Naive thymus-derived CD8-positive, alpha-beta T cell (primary cell): ENCODE results near the gene MNX1. TPM values are rescaled to one million over a fixed set of nuclear protein-coding genes. Genes with fewer than 3 reads are reported as not detected.

ENCODE experiments used
- ATAC-seq, 2 donors: fragments of 150-1000 bp; cut with Tn5 transposase in 1 of 2; sonication (Bioruptor Pico), chemical (Tn5 transposase) in 1 of 2; 1 replicate in 1 of 2; 2 replicates in 1 of 2; pipeline ENCODE4 v1.10.0; 2021; ENCODE audit warnings: mild to moderate bottlenecking in 2 of 2, moderate library complexity in 2 of 2
- POLR2A ChIA-PET: fragments of 350-600 bp; sonication (Branson Sonifier 250); formaldehyde crosslinking; loops from one replicate; lab custom pipeline; 2021; ENCODE audit warnings: antibody characterized with exemption; lab: Charles Lee
- DNase-seq, 10 donors: peaks; one replicate each; pipeline versions ENCODE4 v3.0.0 to v3.0.0-alpha.2; 2020 to 2022
- H3K27ac Mint-ChIP-seq, 10 donors: one replicate each; pipeline ENCODE4 v1.8.0; 2020 to 2022; ENCODE audit warnings: mild to moderate bottlenecking in 10 of 10, mixed read lengths in 10 of 10, moderate library complexity in 4 of 10, inconsistent platforms in 1 of 10
- H3K27me3 Mint-ChIP-seq, 5 donors: one replicate each; pipeline ENCODE4 v1.8.0; 2021 to 2022; ENCODE audit warnings: mixed read lengths in 5 of 5
- H3K36me3 Mint-ChIP-seq, 3 donors: one replicate each; pipeline ENCODE4 v1.8.0; 2020 to 2022; ENCODE audit warnings: mixed read lengths in 3 of 3, mild to moderate bottlenecking in 2 of 3, inconsistent platforms in 1 of 3
- H3K4me1 Mint-ChIP-seq, 4 donors: one replicate each; pipeline ENCODE4 v1.8.0; 2021 to 2022; ENCODE audit warnings: mixed read lengths in 4 of 4
- H3K4me3 Mint-ChIP-seq, 10 donors: one replicate each; pipeline ENCODE4 v1.8.0; 2020 to 2022; ENCODE audit warnings: mild to moderate bottlenecking in 10 of 10, mixed read lengths in 10 of 10, moderate library complexity in 6 of 10, inconsistent platforms in 1 of 10
- H3K9me3 Mint-ChIP-seq, 9 donors: one replicate each; pipeline ENCODE4 v1.8.0; 2020 to 2022; ENCODE audit warnings: mixed read lengths in 9 of 9, mild to moderate bottlenecking in 3 of 9, inconsistent platforms in 1 of 9, moderate library complexity in 1 of 9
- polyA plus RNA-seq, 3 donors: library from polyadenylated mRNA; unstranded; fragments of 300-500 nt; fragmentation: Illumina TruSeq; gene quantifications; one replicate each; pipeline ENCODE4 v1.2.3, GENCODE V29; 2021
- total RNA-seq, 8 experiments: library from RNA in 2 of 8; stranded (reverse) in 2 of 8; gene quantifications; one replicate each; pipeline ENCODE4 v1.2.3 and lab custom pipeline; 2021 to 2026

The MNX1 gene
- total and polyA plus RNA-seq, 5 experiments from 2014 or later, result not detected

DNA sequence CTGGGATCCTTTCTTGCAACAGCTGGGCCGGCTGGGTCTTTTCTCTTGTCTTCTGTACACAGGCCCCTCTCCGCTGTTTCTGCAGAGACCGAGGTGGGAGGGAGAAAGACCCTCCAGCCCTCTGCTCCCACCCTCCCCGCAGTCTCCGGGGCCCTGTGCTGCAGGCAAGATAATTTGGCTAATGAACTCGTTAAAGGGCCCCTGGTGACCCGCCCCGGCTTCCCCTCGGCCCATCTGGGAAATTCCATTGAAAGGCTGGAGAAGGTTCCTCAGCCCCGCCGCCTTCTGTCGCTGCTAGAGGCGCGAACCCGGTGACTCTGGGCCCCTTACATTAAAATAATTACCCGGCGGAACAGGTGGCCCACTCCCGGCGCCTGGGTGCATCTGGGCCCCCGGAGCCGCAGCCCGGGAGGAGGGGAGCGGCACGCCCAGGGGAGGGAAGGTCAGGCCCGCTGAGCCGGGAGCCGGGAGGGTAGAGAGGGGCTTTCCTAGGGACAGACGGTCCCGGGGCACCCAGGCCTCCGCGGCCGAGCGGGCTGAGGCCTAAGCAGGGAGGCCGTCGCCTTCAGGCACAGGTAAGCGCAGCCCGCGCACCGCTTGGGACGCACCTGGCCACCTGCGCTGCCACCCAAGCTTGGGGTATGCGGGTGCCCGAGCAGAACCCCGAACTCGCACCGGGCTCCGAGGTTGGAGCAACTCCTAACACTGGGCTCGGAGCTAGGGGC lies 7.3 kb upstream of the MNX1 start:
- no peaks in the 10 kb centered on the region for H3K36me3 Mint-ChIP-seq
- POLR2A ChIA-PET, result no interaction called here
- H3K27ac Mint-ChIP-seq, result no peak overlapping the region
- peak overlapping the region in 2 of 10 donors; percentile 18 to 45 for H3K4me3 Mint-ChIP-seq
- DNase-seq (no peak), ATAC-seq (no peak)
- no peaks in the 10 kb centered on the region for H3K9me3 Mint-ChIP-seq
- H3K27me3 Mint-ChIP-seq, result peaks cover 32 to 80% (median 64%) of the 10 kb centered on the region in 5 donors
- peaks cover 10 to 29% (median 23%) of the 10 kb centered on the region in 4 donors for H3K4me1 Mint-ChIP-seq

DNA sequence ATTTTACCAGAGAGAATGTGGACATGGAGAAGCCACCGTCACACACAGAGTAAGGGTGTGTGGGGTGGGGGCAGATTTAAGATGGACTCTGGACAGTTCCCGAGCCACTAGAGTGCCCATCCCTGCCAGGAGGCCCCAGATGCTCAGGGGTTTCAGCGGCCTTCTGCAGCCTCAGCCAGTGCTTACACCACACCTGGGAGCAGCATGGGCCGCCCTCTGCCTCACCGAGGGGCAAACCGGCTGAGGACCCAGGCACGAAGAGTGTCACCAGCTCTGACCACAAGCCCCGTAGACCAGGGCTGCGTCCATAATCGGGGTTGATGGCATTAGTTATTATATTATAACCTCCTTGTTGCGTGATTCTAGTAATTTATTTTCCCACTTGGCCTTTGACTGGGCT lies 6.7 kb upstream of the MNX1 start:
- peaks cover 29 to 80% (median 61%) of the 10 kb centered on the region in 5 donors for H3K27me3 Mint-ChIP-seq
- H3K36me3 Mint-ChIP-seq, result no peaks in the 10 kb centered on the region
- ATAC-seq (no peak), DNase-seq (no peak)
- no peaks in the 10 kb centered on the region for H3K9me3 Mint-ChIP-seq
- POLR2A ChIA-PET, result no interaction called here
- H3K27ac Mint-ChIP-seq, result no peak overlapping the region
- H3K4me3 Mint-ChIP-seq, result peak overlapping the region in 2 of 10 donors; percentile 18 to 45
- H3K4me1 Mint-ChIP-seq, result peaks cover 8 to 27% (median 21%) of the 10 kb centered on the region in 4 donors

GRCh38 chr7:157016352-157017041 lies 6.0 kb upstream of the MNX1 start:
- DNase-seq (no peak), ATAC-seq (peak in 1 of 2 donors; percentile 39)
- peaks cover 35 to 83% (median 66%) of the 10 kb centered on the region in 5 donors for H3K27me3 Mint-ChIP-seq
- peak overlapping the region in 1 of 10 donors; percentile 19 for H3K27ac Mint-ChIP-seq
- H3K9me3 Mint-ChIP-seq, result no peaks in the 10 kb centered on the region
- no peaks in the 10 kb centered on the region for H3K36me3 Mint-ChIP-seq
- peak overlapping the region in 3 of 10 donors; percentile 11 to 34 (median 18) for H3K4me3 Mint-ChIP-seq
- peaks cover 13 to 34% (median 27%) of the 10 kb centered on the region in 4 donors for H3K4me1 Mint-ChIP-seq
- POLR2A ChIA-PET, result no interaction called here

GRCh38 chr7:157016024-157016351 lies 5.5 kb upstream of the MNX1 start:
- Mint-ChIP-seq H3K4me1 (peaks cover 14 to 39% (median 31%) of the 10 kb centered on the region in 4 donors), H3K27ac (no peak overlapping the region), H3K27me3 (peaks cover 35 to 88% (median 68%) of the 10 kb centered on the region in 5 donors), H3K9me3 (no peaks in the 10 kb centered on the region), H3K36me3 (no peaks in the 10 kb centered on the region), H3K4me3 (peak overlapping the region in 1 of 10 donors; percentile 34)
- POLR2A ChIA-PET, result no interaction called here
- DNase-seq, result no peak
- no peak for ATAC-seq

DNA sequence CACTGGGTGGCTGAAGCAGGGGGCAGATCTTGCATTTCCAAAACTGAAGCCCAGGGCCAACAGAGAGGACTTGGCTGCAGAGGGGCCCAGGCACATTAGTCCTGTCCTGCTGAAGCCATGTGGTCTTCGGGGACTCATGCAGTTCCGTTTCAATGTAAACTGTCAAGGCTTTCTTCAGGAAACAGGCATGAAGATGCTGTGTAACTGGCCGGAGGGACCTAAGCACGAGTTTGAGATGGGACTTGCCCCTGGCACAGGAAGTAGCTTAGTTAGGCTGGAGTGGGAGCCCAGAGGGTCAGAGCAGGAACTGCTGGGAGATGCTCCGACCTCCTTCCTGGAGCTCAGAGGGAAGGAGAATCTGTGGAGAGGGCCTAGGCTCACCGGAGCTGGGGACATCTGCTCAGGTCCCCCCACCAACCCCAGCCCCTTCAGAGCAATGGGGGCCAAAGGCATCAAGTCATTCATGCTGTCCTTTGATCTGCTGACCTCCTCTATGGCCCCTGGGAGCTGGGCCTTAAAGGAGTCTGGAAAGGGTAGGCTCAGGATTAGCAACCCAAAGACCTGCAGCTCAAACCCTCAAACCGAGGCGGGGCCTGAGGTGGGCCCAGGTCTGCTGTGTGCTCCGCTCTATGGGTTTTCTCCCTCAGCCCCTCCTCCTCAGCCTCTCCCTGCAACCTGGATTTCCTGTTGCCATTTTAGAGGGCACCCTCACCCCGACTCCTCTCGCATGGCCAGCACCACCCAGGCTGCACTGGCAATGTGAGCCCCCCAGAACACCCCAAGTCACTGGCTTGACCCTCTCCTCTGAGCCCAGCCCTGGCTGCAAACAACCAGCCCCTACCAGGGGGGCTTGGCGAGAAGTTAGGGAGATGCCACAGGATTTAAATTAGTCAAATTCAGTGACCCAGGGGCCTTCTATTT lies 4.4 kb upstream of the MNX1 start:
- ATAC-seq (no peak), DNase-seq (no peak)
- Mint-ChIP-seq H3K4me3 (no peak overlapping the region), H3K36me3 (no peaks in the 10 kb centered on the region), H3K4me1 (peaks cover 14 to 34% (median 26%) of the 10 kb centered on the region in 4 donors), H3K27ac (no peak overlapping the region), H3K9me3 (no peaks in the 10 kb centered on the region), H3K27me3 (peaks cover 32 to 79% (median 62%) of the 10 kb centered on the region in 5 donors)
- POLR2A ChIA-PET, result no interaction called here

- Mint-ChIP-seq H3K36me3 (peaks cover 0 to 3% (median 0%) of the 10 kb centered on the region in 3 donors), H3K27me3 (peaks cover 30 to 82% (median 60%) of the 10 kb centered on the region in 5 donors), H3K9me3 (no peaks in the 10 kb centered on the region), H3K27ac (no peak overlapping the region), H3K4me1 (peaks cover 14 to 37% (median 25%) of the 10 kb centered on the region in 4 donors), H3K4me3 (peak overlapping the region in 1 of 10 donors; percentile 24)
- no peak for ATAC-seq
- POLR2A ChIA-PET, result no interaction called here
- DNase-seq, result no peak
Measured at GRCh38 chr7:157013602-157014549, 3.4 kb upstream of the MNX1 start.

- H3K4me1 Mint-ChIP-seq, result peaks cover 14 to 32% (median 22%) of the 10 kb centered on the region in 4 donors
- no peaks in the 10 kb centered on the region for H3K9me3 Mint-ChIP-seq
- POLR2A ChIA-PET, result interaction anchor here (0.7 kb wide), 2 partner anchors 152 to 361 kb away, joined by 3 to 4 read pairs; no protein-coding TSS in a partner anchor
- ATAC-seq (no peak), DNase-seq (no peak)
- H3K27me3 Mint-ChIP-seq, result peaks cover 29 to 85% (median 60%) of the 10 kb centered on the region in 5 donors
- peak overlapping the region in 1 of 10 donors; percentile 31 for H3K4me3 Mint-ChIP-seq
- peaks cover 0 to 3% (median 0%) of the 10 kb centered on the region in 3 donors for H3K36me3 Mint-ChIP-seq
- H3K27ac Mint-ChIP-seq, result no peak overlapping the region
Measured at GRCh38 chr7:157013101-157013500, 2.6 kb upstream of the MNX1 start.

DNA sequence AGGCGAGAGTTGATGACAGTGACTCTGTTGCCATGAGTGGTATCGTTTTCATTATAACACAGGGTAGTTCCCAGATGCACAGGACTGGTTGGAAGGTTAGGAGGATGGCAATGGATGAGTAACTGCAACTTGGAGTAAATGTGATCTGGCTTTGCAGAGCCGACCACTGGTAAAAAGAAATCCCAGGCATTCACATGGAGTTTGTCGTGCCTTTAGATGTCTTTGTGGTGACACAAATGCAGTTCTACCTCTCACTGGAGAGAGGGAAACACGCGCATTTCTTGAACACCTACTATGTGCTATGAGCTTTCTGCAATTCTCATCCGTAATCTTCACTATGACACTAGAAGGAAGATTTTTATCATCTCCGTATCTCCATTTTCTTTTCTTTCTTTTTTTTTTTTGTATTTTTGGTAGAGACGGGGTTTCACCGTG lies 1.7 kb upstream of the MNX1 start:
- peak overlapping the region in 5 of 10 donors; percentile 31 to 72 (median 58) for H3K4me3 Mint-ChIP-seq
- ATAC-seq, result no peak
- POLR2A ChIA-PET, result interaction anchor here (0.7 kb wide), 1 partner anchor 152 kb away, joined by 4 read pairs; no protein-coding TSS in a partner anchor

DNA sequence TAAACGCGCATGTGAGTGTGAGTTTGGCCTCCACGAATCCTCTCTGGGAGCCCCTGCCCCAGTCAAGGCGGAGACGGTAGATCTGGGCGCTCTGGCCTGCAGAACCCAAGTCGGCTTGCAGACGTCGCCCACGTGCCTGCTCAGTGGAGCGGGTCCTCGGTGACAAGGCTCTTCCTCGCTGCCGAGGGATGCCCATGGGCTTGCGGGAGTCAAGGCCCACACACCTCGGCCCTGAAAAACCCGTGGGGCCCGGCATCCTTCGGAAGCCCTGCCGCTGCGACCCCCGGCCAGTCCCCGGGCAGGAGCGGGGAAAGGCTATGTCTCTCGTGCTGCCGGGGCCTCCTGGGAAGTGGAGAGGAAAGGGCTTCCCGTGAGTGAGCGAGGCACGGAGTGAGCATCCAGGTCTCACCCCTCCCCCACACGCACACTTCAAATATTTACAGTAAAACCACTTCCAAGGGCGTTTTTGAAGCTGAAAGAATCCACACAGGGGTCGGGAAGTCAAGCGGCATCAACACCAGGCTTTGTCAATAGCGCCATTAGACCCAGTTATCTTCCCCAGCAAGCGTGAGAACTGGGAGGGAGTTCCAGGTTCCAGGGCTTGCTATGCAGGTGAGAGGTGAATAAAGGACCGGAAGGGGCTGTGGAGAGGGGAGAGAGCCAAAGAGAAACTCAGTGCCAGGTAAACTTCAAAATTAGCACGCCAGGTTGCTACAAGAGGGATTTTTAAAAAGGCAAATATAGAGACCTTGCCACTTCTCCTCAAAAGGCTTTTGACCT lies 1.1 kb upstream of the MNX1 start:
- POLR2A ChIA-PET, result no interaction called here
- Mint-ChIP-seq H3K27me3 (peaks cover 27 to 87% (median 67%) of the 10 kb centered on the region in 5 donors), H3K9me3 (no peaks in the 10 kb centered on the region), H3K27ac (no peak overlapping the region), H3K36me3 (peaks cover 0 to 5% (median 0%) of the 10 kb centered on the region in 3 donors), H3K4me3 (peak overlapping the region; percentile 57 to 75 (median 64)), H3K4me1 (peaks cover 11 to 27% (median 19%) of the 10 kb centered on the region in 4 donors)
- peak in 1 of 2 donors; percentile 24 for ATAC-seq
- no peak for DNase-seq

More for the DNA sequence above, 1.7 kb upstream of the MNX1 start:
- peak overlapping the region in 1 of 10 donors; percentile 19 for H3K27ac Mint-ChIP-seq
- H3K36me3 Mint-ChIP-seq, result peaks cover 0 to 4% (median 0%) of the 10 kb centered on the region in 3 donors
- DNase-seq, result no peak
- peaks cover 27 to 87% (median 65%) of the 10 kb centered on the region in 5 donors for H3K27me3 Mint-ChIP-seq
- no peaks in the 10 kb centered on the region for H3K9me3 Mint-ChIP-seq
- peaks cover 14 to 32% (median 21%) of the 10 kb centered on the region in 4 donors for H3K4me1 Mint-ChIP-seq

- ATAC-seq (peak in 1 of 2 donors; percentile 31), DNase-seq (no peak)
- Mint-ChIP-seq H3K36me3 (peaks cover 0 to 5% (median 0%) of the 10 kb centered on the region in 3 donors), H3K9me3 (no peaks in the 10 kb centered on the region), H3K27ac (no peak overlapping the region), H3K4me1 (peaks cover 8 to 22% (median 15%) of the 10 kb centered on the region in 4 donors), H3K27me3 (peaks cover 24 to 77% (median 57%) of the 10 kb centered on the region in 5 donors), H3K4me3 (peak overlapping the region in 3 of 10 donors; percentile 41 to 78 (median 74))
- POLR2A ChIA-PET, result no interaction called here
Measured at GRCh38 chr7:157009778-157010587, 480 bp downstream of the MNX1 start.
